ENCODE measurements around the gene CTH.

DNA sequence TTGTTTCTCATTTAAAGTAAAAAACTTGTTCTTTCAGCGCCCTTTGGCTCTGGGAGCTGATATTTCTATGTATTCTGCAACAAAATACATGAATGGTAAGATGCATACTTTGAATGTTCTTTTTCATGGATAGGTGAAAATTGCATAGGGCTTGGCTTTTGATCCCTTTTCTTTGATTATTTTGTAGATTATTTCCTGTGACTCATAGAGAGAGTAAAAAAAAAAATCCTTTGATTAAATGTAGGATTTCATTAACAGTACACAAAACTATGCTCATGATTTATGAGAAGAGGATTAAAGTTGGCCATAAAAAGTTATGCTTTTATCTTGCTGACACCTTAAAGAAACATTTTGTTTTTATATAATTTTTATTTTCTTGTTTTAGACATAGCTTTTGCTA lies 18.7 kb downstream of the CTH start:
- no peak for TF ChIP-seq CTCF (conservative IDR thresholded peaks at IDR 0.05)
- no peak for TF ChIP-seq EZH2 (IDR thresholded peaks at IDR 0.05; ENCODE audit: low read depth)
